Neural cell (in vitro differentiated cells): ENCODE data around the gene GTF2F2. TPM values are rescaled to one million over a fixed set of nuclear protein-coding genes. Genes with fewer than 3 reads are reported as not detected.

Experiments
- H2AFZ ChIP-seq: fragments of 200-600, 300-800 bp; sonication (generic), shearing (Covaris generic); 2 replicates; pipeline ENCODE4 v1.6.0; 2014; ENCODE audit warnings: low read depth, mild to moderate bottlenecking, antibody characterized with exemption, low read length, moderate library complexity
- H3F3A ChIP-seq: fragments of 200-600 bp; shearing (Covaris generic); 2 replicates; pipeline ENCODE4 v1.6.1; 2016; ENCODE audit warnings: mild to moderate bottlenecking, moderate library complexity, mixed read lengths, antibody characterized with exemption, low read length; ENCODE audit not compliant: insufficient read depth, poor library complexity, severe bottlenecking
- H3K27ac ChIP-seq: fragments of 200-600, 300-800 bp; sonication (generic), shearing (Covaris generic); 2 replicates; pipeline ENCODE4 v1.5.1; 2014; ENCODE audit warnings: mild to moderate bottlenecking, low read length, moderate library complexity
- H3K27me3 ChIP-seq: fragments of 300-800, 200-600 bp; sonication (generic), shearing (Covaris generic); 2 replicates; pipeline ENCODE4 v1.6.0; 2014; ENCODE audit warnings: mild to moderate bottlenecking, low read depth, low read length, moderate library complexity; ENCODE audit not compliant: insufficient read depth
- H3K36me3 ChIP-seq: fragments of 300-800, 200-600 bp; sonication (generic), shearing (Covaris generic); 2 replicates; pipeline ENCODE4 v1.5.1; 2014; ENCODE audit warnings: mild to moderate bottlenecking, antibody characterized with exemption, low read length, moderate library complexity; ENCODE audit not compliant: insufficient read depth
- H3K4me2 ChIP-seq: fragments of 300-800, 200-600 bp; sonication (generic), shearing (Covaris generic); 2 replicates; pipeline ENCODE4 v1.6.0; 2014; ENCODE audit warnings: mild to moderate bottlenecking, low read length
- H3K4me3 ChIP-seq: fragments of 300-800, 200-600 bp; sonication (generic), shearing (Covaris generic); 2 replicates; pipeline ENCODE4 v1.5.1; 2014; ENCODE audit warnings: mild to moderate bottlenecking, low read length, moderate library complexity
- H3K79me2 ChIP-seq: fragments of 200-600 bp; shearing (Covaris generic); replicated peaks from 2 replicates; pipeline ENCODE4 v1.6.0; 2014; ENCODE audit warnings: mild to moderate bottlenecking, low read length, moderate library complexity; ENCODE audit not compliant: insufficient read depth
- H3K9ac ChIP-seq: fragments of 300-800, 200-600 bp; sonication (generic), shearing (Covaris generic); 2 replicates; pipeline ENCODE4 v1.6.1; 2016; ENCODE audit warnings: mild to moderate bottlenecking, low read length, mixed read lengths
- H3K9me2 ChIP-seq: fragments of 200-600 bp; shearing (Covaris generic); 2 replicates; pipeline ENCODE4 v1.6.1; 2016; ENCODE audit warnings: mild to moderate bottlenecking, low read length, mixed read lengths; ENCODE audit not compliant: insufficient read depth
- H3K9me3 ChIP-seq: fragments of 200-600, 300-800 bp; sonication (generic), shearing (Covaris generic); 2 replicates; pipeline ENCODE4 v1.6.1; 2016; ENCODE audit warnings: mild to moderate bottlenecking, mixed run types, low read length, moderate library complexity, mixed read lengths
- H4K20me1 ChIP-seq: fragments of 200-600 bp; shearing (Covaris generic); 2 replicates; pipeline ENCODE4 v1.6.1; 2016; ENCODE audit warnings: mild to moderate bottlenecking, mixed run types; ENCODE audit not compliant: insufficient read depth
- CTCF ChIP-seq: fragments of 450-650 bp; IDR thresholded peaks from 2 replicates; pipeline ENCODE4 v1.5.1; 2014; ENCODE audit warnings: antibody characterized with exemption, mild to moderate bottlenecking, moderate library complexity; ENCODE audit not compliant: poor library complexity, severe bottlenecking
- EP300 ChIP-seq: fragments of 450-650 bp; conservative IDR thresholded peaks from 2 replicates; pipeline ENCODE4 v1.6.1; 2014; ENCODE audit warnings: antibody characterized with exemption, mild to moderate bottlenecking, moderate library complexity; ENCODE audit not compliant: poor library complexity, severe bottlenecking
- EZH2 ChIP-seq: fragments of 200-600, 300-800 bp; shearing (Covaris generic), sonication (generic); IDR thresholded peaks from 2 replicates; pipeline ENCODE4 v1.6.1; 2014; ENCODE audit warnings: antibody characterized with exemption, low read length, borderline replicate concordance, mild to moderate bottlenecking; ENCODE audit not compliant: insufficient read depth, poor library complexity, severe bottlenecking
- MXI1 ChIP-seq: fragments of 450-650 bp; conservative IDR thresholded peaks from 2 replicates; pipeline ENCODE4 v1.6.1; 2014; ENCODE audit warnings: antibody characterized with exemption, mild to moderate bottlenecking; ENCODE audit not compliant: poor library complexity, severe bottlenecking
- POLR2AphosphoS5 ChIP-seq: IDR thresholded peaks from 2 replicates; pipeline ENCODE4 v1.6.1; 2012
- RAD21 ChIP-seq: fragments of 450-650 bp; conservative IDR thresholded peaks from 2 replicates; pipeline ENCODE4 v1.6.1; 2014; ENCODE audit warnings: antibody characterized with exemption, mild to moderate bottlenecking, moderate library complexity
- SMC3 ChIP-seq: fragments of 450-650 bp; conservative IDR thresholded peaks from 2 replicates; pipeline ENCODE4 v1.6.1; 2014; ENCODE audit warnings: antibody characterized with exemption, mild to moderate bottlenecking, moderate library complexity; ENCODE audit not compliant: poor library complexity
- TAF1 ChIP-seq: IDR thresholded peaks from 2 replicates; pipeline ENCODE4 v1.6.1; 2012; ENCODE audit warnings: low read depth
- polyA plus RNA-seq: library from polyadenylated mRNA; depleted of rRNA; stranded (reverse); fragments of >200 nt; gene quantifications from 2 replicates; pipeline ENCODE4 v1.2.3, GENCODE V29; 2014
- small RNA-seq, 3 experiments: library from RNA; depleted of rRNA; stranded (forward); fragments of <200 nt; gene quantifications; one replicate each; pipeline ENCODE3, GENCODE V24; 2012
- TF ChIP-seq, protein P1 (sequence below): IDR thresholded peaks from 2 replicates; pipeline ENCODE4 v1.6.1; 2012; ENCODE audit warnings: borderline replicate concordance

The GTF2F2 gene
- polyA plus RNA-seq, 1 donor from 2014 or later, result 29.6 TPM

GRCh38 chr13:45333251-45333976, 213.1 kb downstream of the GTF2F2 start:
- no peak for TF ChIP-seq TAF1
- TF ChIP-seq CTCF, result no peak
- TF ChIP-seq SMC3, result no peak
- no peak for TF ChIP-seq EZH2
- TF ChIP-seq, protein P1, sequence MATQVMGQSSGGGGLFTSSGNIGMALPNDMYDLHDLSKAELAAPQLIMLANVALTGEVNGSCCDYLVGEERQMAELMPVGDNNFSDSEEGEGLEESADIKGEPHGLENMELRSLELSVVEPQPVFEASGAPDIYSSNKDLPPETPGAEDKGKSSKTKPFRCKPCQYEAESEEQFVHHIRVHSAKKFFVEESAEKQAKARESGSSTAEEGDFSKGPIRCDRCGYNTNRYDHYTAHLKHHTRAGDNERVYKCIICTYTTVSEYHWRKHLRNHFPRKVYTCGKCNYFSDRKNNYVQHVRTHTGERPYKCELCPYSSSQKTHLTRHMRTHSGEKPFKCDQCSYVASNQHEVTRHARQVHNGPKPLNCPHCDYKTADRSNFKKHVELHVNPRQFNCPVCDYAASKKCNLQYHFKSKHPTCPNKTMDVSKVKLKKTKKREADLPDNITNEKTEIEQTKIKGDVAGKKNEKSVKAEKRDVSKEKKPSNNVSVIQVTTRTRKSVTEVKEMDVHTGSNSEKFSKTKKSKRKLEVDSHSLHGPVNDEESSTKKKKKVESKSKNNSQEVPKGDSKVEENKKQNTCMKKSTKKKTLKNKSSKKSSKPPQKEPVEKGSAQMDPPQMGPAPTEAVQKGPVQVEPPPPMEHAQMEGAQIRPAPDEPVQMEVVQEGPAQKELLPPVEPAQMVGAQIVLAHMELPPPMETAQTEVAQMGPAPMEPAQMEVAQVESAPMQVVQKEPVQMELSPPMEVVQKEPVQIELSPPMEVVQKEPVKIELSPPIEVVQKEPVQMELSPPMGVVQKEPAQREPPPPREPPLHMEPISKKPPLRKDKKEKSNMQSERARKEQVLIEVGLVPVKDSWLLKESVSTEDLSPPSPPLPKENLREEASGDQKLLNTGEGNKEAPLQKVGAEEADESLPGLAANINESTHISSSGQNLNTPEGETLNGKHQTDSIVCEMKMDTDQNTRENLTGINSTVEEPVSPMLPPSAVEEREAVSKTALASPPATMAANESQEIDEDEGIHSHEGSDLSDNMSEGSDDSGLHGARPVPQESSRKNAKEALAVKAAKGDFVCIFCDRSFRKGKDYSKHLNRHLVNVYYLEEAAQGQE, result no peak
- no peak for TF ChIP-seq EP300
- no peak for TF ChIP-seq RAD21
- TF ChIP-seq MXI1, result no peak
- no peak for TF ChIP-seq POLR2AphosphoS5
- Histone ChIP-seq H3K4me3 (no peak overlapping the region), H3K36me3 (peaks cover 1% of the 10 kb centered on the region), H3K27ac (no peak overlapping the region), H3K9me3 (no peaks in the 10 kb centered on the region), H3K9ac (no peak overlapping the region), H3K79me2 (peaks cover 10% of the 10 kb centered on the region), H2AFZ (no peak overlapping the region), H3K27me3 (no peaks in the 10 kb centered on the region), H3K9me2 (no peaks in the 10 kb centered on the region), H3K4me2 (no peak overlapping the region), H3F3A (no peaks in the 10 kb centered on the region), H4K20me1 (no peaks in the 10 kb centered on the region)

Small RNA genes within 50 kb of the gene (small RNA-seq; reads per million reads assigned to genes)
- 0 reads per million in 3 experiments for gene AL138693.1
- gene AL138963.2, result 0 reads per million in 3 experiments

Other genes starting within 250 kb of the GTF2F2 start
- 7.0 and 11.0 TPM in 2 replicates for gene NUFIP1, start 131.0 kb upstream of the GTF2F2 start, polyA plus RNA-seq
- 41.8 and 49.7 TPM in 2 replicates for gene GPALPP1, start 131.0 kb upstream of the GTF2F2 start, polyA plus RNA-seq
- gene KCTD4, start 80.5 kb downstream of the GTF2F2 start, polyA plus RNA-seq, result 1.2 and 2.0 TPM in 2 replicates
- 1,830 and 2,071 TPM in 2 replicates for gene TPT1, start 220.7 kb downstream of the GTF2F2 start, polyA plus RNA-seq